Measurements from ENCODE around the gene ANP32A.

Gene ANP32A

DNA sequence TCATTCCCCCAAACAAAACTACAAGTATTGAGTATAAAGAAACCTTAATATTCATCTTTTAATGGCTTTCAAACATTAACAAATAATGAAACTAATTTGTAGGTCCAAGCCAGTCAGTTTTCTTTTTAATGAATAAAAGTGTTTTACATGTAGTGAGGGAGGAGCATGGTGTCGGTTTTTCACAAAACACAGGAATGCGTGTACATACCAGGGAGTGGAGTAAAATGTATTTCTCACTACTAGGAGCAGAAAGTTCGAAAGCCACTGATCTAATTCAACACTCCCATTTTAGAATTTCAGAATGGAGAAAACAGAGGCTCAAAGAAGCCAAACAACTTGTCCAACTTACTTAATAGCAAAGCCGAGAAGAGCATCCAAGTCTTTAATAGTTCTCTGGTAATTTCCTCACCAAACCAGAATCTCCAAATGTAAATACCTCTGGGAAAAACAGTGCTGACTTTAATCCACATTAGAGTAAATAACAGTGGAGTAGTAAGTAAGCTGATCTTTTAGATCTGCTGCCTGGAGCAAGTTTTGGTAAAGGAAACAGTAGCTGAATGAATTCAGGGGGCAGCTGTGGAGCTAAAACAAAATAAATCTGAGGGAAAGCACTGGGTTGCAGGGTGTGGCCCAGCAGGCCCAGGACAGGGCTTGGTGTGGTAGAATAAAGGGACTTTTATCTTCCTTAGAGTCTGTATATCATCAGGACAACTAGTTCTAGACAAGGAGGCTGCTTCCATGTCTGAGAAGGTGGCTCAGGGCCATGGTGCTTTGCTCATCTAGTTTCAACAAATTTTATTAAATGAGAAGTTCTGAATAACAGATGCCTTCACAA lies 7.9 kb downstream of the ANP32A start:
- TF ChIP-seq GATA2 (IDR thresholded peaks at IDR 0.05; ENCODE audit: low read depth, low read length) (no peak), GATA3 (IDR thresholded peaks at IDR 0.05; ENCODE audit: low read depth, low read length) (no peak)

DNA sequence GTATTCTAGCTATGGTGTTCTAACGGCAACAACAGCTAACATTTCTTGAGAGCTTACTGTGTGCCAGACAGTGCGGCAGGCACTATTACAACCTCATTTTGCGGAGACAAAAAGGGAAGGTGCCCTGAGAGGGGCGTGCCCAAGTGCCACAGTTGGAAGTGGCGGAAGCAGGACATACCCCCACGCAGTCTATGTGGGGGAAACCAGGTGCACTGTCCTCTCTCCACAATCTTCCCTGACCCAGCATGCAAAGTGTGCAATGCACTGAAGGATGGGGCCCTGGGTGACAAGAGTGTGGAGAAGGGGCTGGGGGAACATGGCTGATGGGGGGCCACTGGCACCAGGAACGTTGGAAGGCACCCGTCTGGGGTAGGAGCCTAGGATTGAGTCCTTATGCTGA lies 8.6 kb downstream of the ANP32A start:
- TF ChIP-seq GATA2 (IDR thresholded peaks at IDR 0.05; ENCODE audit: low read depth, low read length) (no peak), GATA3 (IDR thresholded peaks at IDR 0.05; ENCODE audit: low read depth, low read length) (no peak)

DNA sequence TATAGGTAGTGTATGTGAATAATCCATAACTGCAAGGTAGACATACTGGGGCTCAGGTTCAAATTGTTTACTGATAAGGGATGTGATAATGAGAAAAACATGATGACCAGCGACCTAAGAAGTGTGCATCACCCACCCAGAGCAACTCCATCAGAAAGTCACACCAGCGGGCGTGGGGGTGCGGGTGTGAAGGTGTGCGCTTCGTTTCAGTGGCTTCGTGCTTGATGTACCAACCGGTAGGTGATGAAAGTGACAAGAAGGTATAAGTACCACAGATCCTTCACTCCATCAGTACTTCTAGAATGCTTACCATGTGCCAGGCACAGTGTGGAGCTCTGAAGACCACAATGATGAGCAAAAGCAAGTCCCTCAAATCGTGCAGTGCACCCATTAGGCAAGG lies 11.2 kb downstream of the ANP32A start:
- TF ChIP-seq GATA3 (IDR thresholded peaks at IDR 0.05; ENCODE audit: low read depth, low read length) (no peak), GATA2 (IDR thresholded peaks at IDR 0.05; ENCODE audit: low read depth, low read length) (no peak)

DNA sequence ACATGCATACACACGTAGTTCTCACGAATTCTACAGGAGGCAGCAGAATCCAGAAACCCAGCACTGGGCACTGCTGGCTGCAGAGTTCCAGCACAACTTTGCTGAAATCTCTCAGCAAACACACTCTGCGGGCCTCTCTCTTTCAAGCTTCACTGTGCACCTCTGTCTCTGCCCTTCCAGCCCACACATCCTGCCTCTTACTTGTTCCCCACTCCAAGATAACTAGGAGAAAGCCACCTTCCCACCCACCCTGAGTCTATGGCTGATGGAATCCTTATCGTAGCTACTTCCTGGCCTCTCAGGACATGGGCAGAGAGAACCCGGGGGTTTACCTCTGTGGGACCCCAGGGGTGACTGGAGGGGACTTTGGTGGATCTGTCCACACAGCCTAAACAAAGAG lies 11.9 kb downstream of the ANP32A start:
- TF ChIP-seq GATA3 (IDR thresholded peaks at IDR 0.05; ENCODE audit: low read depth, low read length) = no peak

DNA sequence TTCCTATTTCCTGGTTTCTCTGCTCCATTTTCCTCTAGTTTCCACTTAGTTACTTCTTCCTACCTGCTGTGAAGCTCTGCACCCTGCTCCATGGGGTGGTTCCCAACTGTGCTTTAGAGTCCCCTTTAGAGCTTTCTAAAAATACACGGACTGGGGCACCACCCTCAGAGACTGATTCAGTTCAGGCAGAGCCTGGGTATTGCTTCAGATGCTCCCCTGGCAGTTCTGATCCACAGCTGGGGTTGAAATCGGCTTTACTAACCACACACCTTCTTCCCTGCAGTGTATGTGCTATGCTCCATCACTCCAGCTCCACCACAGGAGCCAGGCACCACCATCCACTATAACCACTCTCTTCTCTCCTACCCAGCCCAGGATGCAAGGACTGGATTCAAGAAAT lies 12.6 kb downstream of the ANP32A start:
- TF ChIP-seq GATA3 (IDR thresholded peaks at IDR 0.05; ENCODE audit: low read depth, low read length) (no peak), GATA2 (IDR thresholded peaks at IDR 0.05; ENCODE audit: low read depth, low read length) (no peak)

DNA sequence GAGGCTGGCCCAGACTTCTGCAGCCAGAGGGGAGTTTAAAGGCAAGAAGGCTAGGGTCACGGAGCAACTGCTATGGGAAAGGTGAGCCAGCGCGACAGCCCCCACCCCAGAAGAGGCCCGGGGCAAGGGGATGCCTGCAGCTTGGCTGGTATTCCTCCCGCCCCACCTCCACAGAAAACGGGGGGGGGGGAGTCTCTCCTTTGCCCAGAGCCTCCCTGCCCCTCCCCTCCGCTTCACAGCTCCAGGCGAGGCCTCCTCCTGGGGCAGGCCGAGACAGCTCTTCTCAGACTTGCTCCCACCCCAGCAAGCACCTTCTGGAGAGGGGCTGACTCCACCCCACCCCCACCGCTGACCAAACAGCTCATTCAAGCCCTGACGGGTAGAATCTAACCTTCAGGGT lies 13.4 kb downstream of the ANP32A start:
- TF ChIP-seq GATA3 (IDR thresholded peaks at IDR 0.05; ENCODE audit: low read depth, low read length) (no peak), GATA2 (IDR thresholded peaks at IDR 0.05; ENCODE audit: low read depth, low read length) (no peak)

DNA sequence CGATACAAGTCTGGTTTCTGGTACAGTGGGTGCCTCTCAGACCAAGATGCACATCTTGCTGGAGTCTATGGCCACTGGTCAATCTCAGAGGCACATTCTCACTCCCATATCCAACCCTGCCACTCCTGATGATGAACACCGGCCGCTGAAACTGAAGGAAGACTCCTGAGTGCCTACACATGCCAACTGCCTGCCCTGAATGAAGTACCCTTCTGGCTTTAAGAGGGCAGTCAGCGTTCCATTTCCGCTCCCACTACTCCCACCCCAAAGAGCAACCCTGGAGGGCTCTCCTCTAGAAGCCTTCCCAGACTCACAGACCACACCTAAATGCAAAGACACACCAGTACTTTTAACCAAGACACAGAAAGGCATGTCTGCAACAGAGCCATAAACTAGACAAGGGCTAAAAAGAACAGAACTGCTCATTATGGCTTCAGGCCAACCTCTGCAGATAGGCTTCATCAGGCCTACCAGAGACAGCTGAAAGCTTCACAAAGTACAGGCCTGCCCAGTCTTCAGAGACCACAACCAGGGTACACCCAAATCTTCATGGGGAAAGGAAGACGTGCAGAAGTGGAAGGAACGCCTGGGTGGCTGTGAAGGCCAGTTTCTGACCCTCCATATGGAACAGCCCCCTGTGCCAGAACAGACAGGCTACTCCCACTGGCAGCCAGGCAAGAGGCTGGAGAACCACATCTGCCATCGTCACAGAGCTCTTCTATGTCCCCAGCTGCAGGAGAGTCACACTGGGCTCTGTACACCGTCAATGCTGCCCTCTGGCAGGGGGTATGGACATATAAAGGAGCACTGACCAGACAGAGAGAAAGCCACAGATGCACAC lies 14.3 kb downstream of the ANP32A start:
- TF ChIP-seq GATA3 (IDR thresholded peaks at IDR 0.05; ENCODE audit: low read depth, low read length) = no peak
- TF ChIP-seq GATA2 (IDR thresholded peaks at IDR 0.05; ENCODE audit: low read depth, low read length) = no peak

DNA sequence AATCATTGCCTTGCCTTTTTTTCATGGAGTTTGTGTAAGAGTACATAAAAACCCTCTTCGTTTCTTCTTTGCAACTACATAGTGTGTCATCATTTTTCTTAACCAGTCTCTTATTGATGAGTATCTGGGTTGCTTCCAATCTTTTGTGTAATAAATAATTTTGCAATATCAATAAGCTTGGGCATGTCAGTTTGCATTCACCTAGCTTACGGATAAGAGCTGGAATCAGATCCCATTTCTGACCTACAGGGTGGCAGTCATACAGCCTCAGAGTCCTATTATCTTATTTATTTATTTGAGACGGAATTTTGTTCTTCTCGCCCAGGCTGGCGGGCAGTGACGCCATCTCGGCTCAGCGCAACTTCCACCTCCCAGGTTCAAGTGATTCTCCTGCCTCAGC lies 18.3 kb downstream of the ANP32A start:
- TF ChIP-seq GATA2 (IDR thresholded peaks at IDR 0.05; ENCODE audit: low read depth, low read length) (no peak), GATA3 (IDR thresholded peaks at IDR 0.05; ENCODE audit: low read depth, low read length) (no peak)

DNA sequence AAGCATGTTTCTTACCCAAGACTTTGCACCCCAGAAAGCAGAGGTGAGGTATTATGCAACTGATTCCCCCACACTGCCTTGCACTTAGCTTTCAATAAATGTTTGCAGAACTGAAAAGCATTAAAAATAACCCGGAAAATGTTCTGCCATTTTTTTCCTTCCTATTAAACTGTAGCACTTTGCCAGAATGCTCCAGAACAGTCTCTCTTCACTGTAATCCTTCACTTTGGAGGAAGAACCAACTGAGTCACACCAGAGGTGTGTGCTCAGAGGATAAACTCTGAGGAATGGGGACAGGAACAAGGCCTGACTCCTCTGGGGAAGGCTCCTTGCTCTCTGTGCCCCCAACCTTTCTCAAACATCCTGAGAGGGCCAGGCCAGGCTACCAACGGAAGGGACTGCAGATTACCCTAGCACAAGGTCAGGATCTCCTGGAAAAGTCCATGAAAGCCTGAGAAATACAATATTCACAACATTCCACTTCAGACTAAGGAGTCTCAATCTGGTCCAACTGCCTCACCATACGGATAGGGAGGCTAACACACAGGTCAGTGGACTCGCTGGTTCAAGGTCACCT lies 19.0 kb downstream of the ANP32A start:
- TF ChIP-seq GATA3 (IDR thresholded peaks at IDR 0.05; ENCODE audit: low read depth, low read length) (no peak), GATA2 (IDR thresholded peaks at IDR 0.05; ENCODE audit: low read depth, low read length) (no peak)

DNA sequence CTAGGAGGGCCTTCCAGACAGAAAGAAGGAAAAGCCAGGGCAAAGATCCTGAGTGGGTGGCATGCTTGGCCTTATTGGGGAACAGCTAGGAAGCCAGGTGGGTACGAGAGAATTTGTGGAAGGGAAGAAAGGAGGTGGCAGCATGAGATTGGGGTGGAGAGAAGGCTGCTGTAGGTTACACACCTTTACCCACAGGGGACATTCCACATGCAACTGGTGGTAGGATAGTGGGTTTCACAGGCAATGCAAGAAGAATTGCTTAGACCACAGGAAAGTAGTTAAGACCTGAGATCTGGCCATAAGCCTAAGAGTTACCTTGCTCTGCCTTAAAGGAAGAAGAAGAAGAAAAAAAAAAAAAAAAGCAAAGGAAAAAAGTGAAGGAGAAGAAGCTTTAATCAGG lies 19.8 kb downstream of the ANP32A start:
- TF ChIP-seq GATA2 (IDR thresholded peaks at IDR 0.05; ENCODE audit: low read depth, low read length) (no peak), GATA3 (IDR thresholded peaks at IDR 0.05; ENCODE audit: low read depth, low read length) (no peak)

DNA sequence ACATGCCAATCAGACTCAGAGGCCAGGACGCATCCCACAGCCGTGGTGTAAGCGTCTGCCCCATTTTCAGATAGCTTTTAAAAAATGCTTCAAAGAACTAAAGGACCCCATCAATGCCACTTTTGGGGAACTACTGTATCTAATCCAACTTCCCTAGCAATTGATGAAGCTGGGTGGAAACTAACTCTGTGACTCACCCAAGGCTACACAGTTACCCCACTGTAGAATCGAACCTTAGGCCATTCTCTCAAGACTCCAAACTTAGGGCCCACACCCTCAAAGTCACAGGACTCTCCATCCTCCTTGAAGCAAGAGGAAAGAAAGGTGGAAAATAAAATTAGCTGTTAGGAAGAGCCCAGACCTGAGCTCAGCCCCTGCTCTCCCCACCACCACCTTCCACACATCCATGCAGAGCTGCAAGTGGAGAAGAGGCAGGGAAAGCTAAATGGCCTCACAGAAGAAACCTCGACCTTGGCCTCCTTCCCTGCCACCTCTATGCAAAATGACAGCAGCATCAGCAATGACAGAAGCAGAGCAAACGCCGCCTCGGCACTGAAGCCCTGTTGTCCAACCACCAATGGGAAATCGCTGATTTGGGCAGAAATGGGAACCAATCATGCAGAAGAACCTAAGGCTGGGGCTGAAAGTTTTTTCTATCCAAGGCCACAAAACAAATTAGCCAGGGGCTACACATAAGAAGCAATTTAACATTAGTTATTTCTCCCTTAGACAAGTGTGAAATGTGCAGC lies 22.2 kb downstream of the ANP32A start:
- TF ChIP-seq GATA2 (IDR thresholded peaks at IDR 0.05; ENCODE audit: low read depth, low read length) = no peak
- no peak for TF ChIP-seq GATA3 (IDR thresholded peaks at IDR 0.05; ENCODE audit: low read depth, low read length)

DNA sequence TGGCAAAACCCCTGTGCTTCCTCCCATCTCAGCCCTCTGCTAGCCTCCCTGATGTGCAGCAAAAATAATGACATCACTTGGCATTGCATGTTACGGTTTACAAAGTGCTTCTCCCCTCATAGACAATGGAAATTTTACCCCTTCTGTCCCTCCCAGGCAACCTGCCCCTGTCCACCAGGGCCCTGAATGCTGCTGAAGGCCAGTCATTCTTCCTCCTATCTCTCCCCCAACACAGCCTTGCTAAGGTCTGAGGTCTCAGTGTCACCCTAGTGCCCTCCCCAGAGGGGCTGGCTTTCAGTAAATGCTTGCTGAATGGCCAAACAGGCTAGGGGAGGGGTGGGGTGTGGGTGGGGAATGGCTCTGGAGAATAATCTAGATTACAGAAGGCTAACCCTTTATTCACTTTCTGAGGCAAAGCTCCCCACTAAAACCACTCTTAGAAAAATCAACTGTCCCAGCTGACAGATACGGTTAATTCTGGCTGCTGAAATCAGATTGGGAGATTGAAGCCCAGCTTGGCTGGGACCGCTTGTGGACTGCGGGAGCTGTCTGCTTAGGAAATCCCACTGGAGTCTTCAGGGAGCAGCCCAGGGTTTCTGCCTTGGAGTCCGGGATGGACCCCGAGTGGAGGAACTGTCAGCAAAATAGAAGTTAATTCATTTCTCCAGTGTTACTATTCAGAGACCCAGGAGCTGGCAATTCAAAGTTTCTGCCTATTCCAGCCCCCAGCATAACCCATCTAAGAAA lies 22.9 kb downstream of the ANP32A start:
- no peak for TF ChIP-seq GATA2 (IDR thresholded peaks at IDR 0.05; ENCODE audit: low read depth, low read length)
- no peak for TF ChIP-seq GATA3 (IDR thresholded peaks at IDR 0.05; ENCODE audit: low read depth, low read length)

DNA sequence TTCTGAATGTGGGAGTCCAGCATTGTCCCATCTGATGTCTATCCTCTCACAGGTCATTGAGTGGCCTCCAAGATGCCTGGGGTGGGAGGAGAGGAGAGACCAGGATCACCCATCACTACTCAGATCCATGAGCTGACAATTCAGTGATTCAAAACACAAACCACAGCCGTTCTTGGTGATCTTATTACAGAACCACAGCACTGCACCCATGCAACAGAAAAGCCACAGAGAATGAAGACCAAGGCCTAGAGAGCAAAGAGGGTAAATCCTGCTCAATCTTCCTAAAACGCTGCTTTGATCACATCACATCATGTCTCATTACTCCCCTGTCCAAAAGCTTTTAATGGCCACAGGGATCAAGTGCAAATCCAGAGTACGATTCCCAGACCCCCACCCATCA lies 23.5 kb downstream of the ANP32A start:
- no peak for TF ChIP-seq GATA3 (IDR thresholded peaks at IDR 0.05; ENCODE audit: low read depth, low read length)

All from SH-SY5Y (cell line).